NT2/D1 (cell line): ENCODE measurements around the gene SLC10A4.

Experiments used
- DNase-seq: peaks from one replicate; pipeline ENCODE4 v3.0.0-alpha.2; 2011; ENCODE audit warnings: low read depth, low spot score
- H3K27me3 ChIP-seq: 2 replicates; pipeline ENCODE4 v1.6.0; 2011; ENCODE audit warnings: mild to moderate bottlenecking; ENCODE audit not compliant: insufficient read length, insufficient read depth
- H3K36me3 ChIP-seq: 2 replicates; pipeline ENCODE4 v1.6.1; 2011; ENCODE audit warnings: mild to moderate bottlenecking, low read length, mixed read lengths; ENCODE audit not compliant: insufficient read depth, insufficient read length
- H3K4me1 ChIP-seq: 2 replicates; pipeline ENCODE4 v1.5.1; 2011; ENCODE audit not compliant: insufficient read depth, insufficient read length
- H3K4me3 ChIP-seq: 2 replicates; pipeline ENCODE4 v1.5.1; 2011; ENCODE audit warnings: low read depth; ENCODE audit not compliant: insufficient read length
- H3K9ac ChIP-seq: 2 replicates; pipeline ENCODE4 v1.6.0; 2011; ENCODE audit warnings: low read depth; ENCODE audit not compliant: insufficient read length
- H3K9me3 ChIP-seq: 2 replicates; pipeline ENCODE4 v1.5.1; 2011; ENCODE audit warnings: mild to moderate bottlenecking, low read length; ENCODE audit not compliant: insufficient read depth
- SUZ12 ChIP-seq: IDR thresholded peaks from 2 replicates; pipeline ENCODE4 v1.6.1; 2011; ENCODE audit not compliant: insufficient read length, insufficient read depth; ENCODE audit errors: extremely low read depth
- YY1 ChIP-seq: IDR thresholded peaks from 2 replicates; pipeline ENCODE4 v1.6.1; 2011; ENCODE audit not compliant: insufficient read length, insufficient read depth
- ZNF274 ChIP-seq: IDR thresholded peaks from 2 replicates; pipeline ENCODE4 v1.6.1; 2011; ENCODE audit warnings: mild to moderate bottlenecking, low read depth, low read length

Gene SLC10A4

DNA sequence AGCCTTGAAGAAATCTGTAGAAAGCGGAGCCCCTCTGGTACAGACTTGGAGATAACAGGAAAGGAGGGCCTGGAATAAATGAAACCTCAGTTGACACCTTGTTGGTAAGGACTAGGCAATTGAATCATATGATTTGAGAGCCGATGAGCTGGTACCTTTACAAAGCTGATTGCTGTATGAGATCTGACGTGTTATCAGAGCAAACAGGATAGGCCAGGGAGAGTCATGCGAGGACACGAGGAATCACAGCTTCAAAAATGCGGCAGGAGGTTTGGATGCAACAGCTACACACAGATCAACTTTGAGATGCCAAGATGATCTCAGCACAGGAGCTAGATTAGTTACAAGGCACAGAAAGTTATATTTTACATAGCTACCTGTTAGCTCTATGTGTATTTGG lies 7.4 kb upstream of the SLC10A4 start:
- DNase-seq, result no peak
- Histone ChIP-seq H3K9me3 (no peaks in the 10 kb centered on the region), H3K4me3 (no peak overlapping the region), H3K4me1 (no peaks in the 10 kb centered on the region), H3K9ac (no peak overlapping the region), H3K36me3 (no peaks in the 10 kb centered on the region), H3K27me3 (no peaks in the 10 kb centered on the region)
- no peak for TF ChIP-seq SUZ12
- no peak for TF ChIP-seq YY1
- no peak for TF ChIP-seq ZNF274

DNA sequence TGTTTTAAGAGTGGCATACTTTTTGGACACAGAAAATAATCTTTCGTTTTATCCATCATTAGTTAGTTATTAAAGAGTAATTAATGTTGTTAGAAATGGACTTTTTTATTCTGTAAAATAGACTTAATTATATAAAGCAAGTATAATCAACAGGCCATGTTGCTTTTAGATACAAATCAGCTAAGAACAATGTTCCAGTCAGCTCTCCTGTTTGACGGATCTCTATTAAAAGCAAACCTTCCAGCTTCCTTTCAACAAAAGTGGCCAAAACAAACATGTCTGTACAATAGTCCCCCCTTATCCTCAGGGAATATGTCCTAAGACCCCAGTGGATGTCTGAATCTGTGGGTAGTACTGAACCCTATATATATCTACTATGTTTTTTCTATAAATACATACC lies 4.9 kb upstream of the SLC10A4 start:
- no peak for DNase-seq
- Histone ChIP-seq H3K4me3 (no peak overlapping the region), H3K9ac (no peak overlapping the region), H3K4me1 (no peaks in the 10 kb centered on the region), H3K9me3 (no peaks in the 10 kb centered on the region), H3K27me3 (peaks cover 4% of the 10 kb centered on the region), H3K36me3 (no peaks in the 10 kb centered on the region)
- TF ChIP-seq YY1 (no peak), ZNF274 (no peak), SUZ12 (no peak)

DNA sequence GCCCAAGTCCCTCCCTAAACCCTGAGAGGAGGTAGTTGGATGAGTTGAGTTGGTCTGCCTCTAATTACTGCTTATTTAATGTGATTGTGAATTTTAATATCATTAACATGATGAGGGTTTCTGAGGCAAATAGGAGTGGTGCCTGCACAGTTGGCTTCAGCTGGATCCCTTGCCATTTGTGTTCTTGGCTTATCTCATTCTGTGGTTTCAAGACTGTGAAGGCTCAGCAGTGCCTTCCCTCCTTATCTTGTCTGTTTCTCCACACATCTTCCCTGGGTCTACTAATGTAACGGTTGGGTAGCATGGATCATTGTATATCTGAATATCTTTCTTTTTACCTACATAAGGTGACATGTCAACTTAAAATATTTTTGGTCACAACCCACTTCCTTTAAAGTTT lies 1.6 kb upstream of the SLC10A4 start:
- Histone ChIP-seq H3K27me3 (peaks cover 20% of the 10 kb centered on the region), H3K36me3 (peaks cover 9% of the 10 kb centered on the region), H3K9ac (no peak overlapping the region), H3K9me3 (no peaks in the 10 kb centered on the region), H3K4me1 (peaks cover 1% of the 10 kb centered on the region), H3K4me3 (no peak overlapping the region)
- DNase-seq, result no peak
- TF ChIP-seq ZNF274, result no peak
- TF ChIP-seq SUZ12, result no peak
- no peak for TF ChIP-seq YY1

DNA sequence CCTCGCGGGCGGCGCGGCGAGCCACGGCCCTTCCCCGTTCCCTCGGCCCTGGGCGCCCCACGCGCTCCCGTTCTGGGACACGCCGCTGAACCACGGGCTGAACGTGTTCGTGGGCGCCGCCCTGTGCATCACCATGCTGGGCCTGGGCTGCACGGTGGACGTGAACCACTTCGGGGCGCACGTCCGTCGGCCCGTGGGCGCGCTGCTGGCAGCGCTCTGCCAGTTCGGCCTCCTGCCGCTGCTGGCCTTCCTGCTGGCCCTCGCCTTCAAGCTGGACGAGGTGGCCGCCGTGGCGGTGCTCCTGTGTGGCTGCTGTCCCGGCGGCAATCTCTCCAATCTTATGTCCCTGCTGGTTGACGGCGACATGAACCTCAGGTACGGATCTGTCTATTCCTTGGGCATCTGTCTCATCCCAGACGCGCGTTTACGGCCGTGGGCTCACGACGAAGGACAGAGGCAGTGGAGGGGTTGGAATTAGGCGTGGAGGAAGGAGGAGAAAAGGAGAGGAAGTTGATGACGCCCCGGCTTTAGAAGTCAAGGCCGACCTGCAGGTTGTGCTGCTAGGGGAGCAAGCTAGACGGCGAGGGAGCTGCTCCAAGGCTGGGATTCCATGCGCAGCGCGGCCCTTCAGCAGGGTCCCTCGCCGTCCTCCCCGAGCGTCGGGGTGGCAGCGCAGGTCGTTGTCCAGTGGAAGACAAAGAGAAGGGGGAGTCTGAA lies 792 bp downstream of the SLC10A4 start:
- no peak for DNase-seq
- TF ChIP-seq SUZ12, result no peak
- H3K4me3 ChIP-seq, result peak overlapping the region; percentile 58
- H3K27me3 ChIP-seq, result peaks cover 20% of the 10 kb centered on the region
- no peaks in the 10 kb centered on the region for H3K9me3 ChIP-seq
- peaks cover 16% of the 10 kb centered on the region for H3K36me3 ChIP-seq
- peak overlapping the region; percentile 81 for H3K9ac ChIP-seq
- H3K4me1 ChIP-seq, result peaks cover 1% of the 10 kb centered on the region

DNA sequence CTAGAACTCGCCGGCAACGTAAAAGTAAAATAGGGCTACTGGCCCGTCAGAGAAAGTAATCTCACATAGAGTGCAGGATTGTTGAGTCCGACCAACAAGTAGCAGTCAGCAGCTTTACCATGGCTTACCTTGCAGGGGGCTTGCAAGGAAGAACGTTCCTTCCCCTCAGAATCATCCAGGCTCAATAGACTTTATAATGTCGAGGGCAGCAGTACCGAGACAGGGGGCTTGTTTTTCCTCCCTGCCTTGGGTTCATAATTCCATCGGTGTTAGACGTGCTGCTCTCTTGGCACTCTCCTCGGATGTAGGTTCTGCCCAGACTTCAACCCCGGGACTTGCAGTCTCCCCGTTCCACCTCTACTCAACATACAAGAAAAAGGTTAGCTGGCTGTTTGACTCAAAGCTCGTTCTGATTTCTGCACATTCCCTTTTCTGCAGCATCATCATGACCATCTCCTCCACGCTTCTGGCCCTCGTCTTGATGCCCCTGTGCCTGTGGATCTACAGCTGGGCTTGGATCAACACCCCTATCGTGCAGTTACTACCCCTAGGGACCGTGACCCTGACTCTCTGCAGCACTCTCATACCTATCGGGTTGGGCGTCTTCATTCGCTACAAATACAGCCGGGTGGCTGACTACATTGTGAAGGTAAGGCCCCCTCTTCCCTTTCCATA lies 1.5 kb downstream of the SLC10A4 start:
- Histone ChIP-seq H3K36me3 (peaks cover 20% of the 10 kb centered on the region), H3K4me1 (peaks cover 1% of the 10 kb centered on the region), H3K9me3 (no peaks in the 10 kb centered on the region), H3K27me3 (peaks cover 20% of the 10 kb centered on the region), H3K4me3 (no peak overlapping the region), H3K9ac (peak overlapping the region; percentile 81)
- TF ChIP-seq YY1 (no peak), ZNF274 (no peak), SUZ12 (no peak)
- no peak for DNase-seq

DNA sequence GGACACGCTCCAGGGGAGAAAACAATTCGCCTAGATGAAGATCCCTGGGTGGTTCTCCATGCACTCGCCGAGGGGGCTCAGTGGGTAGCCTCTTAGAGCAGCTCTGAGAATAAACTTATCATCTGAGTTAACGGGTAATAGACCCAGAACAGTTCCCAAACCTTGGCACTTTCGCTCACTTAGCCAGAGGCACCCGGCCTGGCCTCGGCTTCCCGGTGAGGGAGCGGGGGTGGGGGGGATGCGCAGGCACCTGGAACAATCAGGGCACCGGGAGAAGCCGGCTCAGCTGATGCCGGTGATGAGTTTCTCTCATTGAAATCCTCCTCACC lies 6.5 kb downstream of the SLC10A4 start:
- TF ChIP-seq SUZ12 (no peak), ZNF274 (no peak), YY1 (no peak)
- H3K9me3 ChIP-seq, result no peaks in the 10 kb centered on the region
- no peak for DNase-seq
- H3K4me1 ChIP-seq, result no peaks in the 10 kb centered on the region
- H3K9ac ChIP-seq, result no peak overlapping the region
- peaks cover 4% of the 10 kb centered on the region for H3K27me3 ChIP-seq
- H3K4me3 ChIP-seq, result no peak overlapping the region
- H3K36me3 ChIP-seq, result peaks cover 23% of the 10 kb centered on the region

DNA sequence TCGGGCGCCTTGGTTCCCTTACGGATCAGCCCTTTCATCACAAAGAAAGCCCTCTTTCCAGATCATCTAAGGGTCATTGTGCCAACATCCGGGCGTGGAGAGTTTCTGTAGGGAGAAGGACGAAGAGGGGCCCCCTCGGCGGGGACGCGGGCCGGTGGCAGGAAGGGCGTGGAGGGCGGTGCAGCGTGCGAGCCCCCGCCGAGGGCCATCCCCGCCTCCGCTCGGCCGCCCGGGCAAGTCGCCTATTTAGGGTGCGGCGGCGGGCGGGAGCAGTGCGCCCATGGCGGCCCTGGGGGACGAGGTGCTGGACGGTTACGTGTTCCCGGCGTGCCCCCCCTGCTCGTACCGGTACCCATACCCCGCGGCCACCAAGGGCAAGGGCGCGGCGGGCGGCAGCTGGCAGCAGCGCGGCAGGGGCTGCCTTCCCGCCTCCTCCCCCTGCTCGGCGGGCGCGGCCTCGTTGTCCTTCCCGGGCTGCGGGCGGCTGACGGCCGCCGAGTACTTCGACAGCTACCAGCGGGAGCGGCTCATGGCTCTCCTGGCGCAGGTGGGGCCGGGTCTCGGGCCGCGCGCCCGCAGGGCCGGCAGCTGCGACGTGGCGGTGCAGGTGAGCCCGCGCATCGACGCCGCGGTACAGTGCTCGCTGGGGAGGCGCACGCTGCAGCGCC lies 7.0 kb downstream of the SLC10A4 start, which contains the start of gene ZAR1:
ZAR1 (plus strand) TSS at position 241 of the 668 bp plus-strand sequence; CDS start at position 281, 40 bp downstream.
- H3K4me1 ChIP-seq, result no peaks in the 10 kb centered on the region
- H3K9me3 ChIP-seq, result no peaks in the 10 kb centered on the region
- TF ChIP-seq YY1 (no peak), SUZ12 (no peak), ZNF274 (no peak)
- no peak within 1 kb of the TSS for H3K4me3 ChIP-seq
- H3K36me3 ChIP-seq, result peaks cover 18% of the 10 kb centered on the region
- H3K9ac ChIP-seq, result no peak within 1 kb of the TSS
- no peaks in the 10 kb centered on the region for H3K27me3 ChIP-seq
- no peak for DNase-seq
